ENCODE results near the gene STX12.

- TF ChIP-seq POLR2A (IDR thresholded peaks at IDR 0.05; ENCODE audit: low read length) (no peak), GATA1 (IDR thresholded peaks at IDR 0.05; ENCODE audit: low read depth, low read length) (no peak)
Measured at GRCh38 chr1:27858949-27859576, 86.0 kb downstream of the STX12 start.
